DOHH2 (cell line): ENCODE data around the gene PLXNC1.

Experiments used
- EZH2phosphoT487 ChIP-seq: fragments of 200-600 bp; sonication (generic); IDR thresholded peaks from 2 replicates; pipeline ENCODE4 v1.6.1; 2017; ENCODE audit warnings: borderline replicate concordance, mild to moderate bottlenecking, antibody characterized with exemption, low read length, moderate library complexity, mixed read lengths
- TF ChIP-seq, protein P1 (sequence below): fragments of 200-600 bp; sonication (generic); IDR thresholded peaks from one replicate; pipeline ENCODE4 v1.5.1; 2014; ENCODE audit warnings: antibody characterized with exemption, mild to moderate bottlenecking, low read depth, low read length; ENCODE audit not compliant: poor library complexity, severe bottlenecking

DNA sequence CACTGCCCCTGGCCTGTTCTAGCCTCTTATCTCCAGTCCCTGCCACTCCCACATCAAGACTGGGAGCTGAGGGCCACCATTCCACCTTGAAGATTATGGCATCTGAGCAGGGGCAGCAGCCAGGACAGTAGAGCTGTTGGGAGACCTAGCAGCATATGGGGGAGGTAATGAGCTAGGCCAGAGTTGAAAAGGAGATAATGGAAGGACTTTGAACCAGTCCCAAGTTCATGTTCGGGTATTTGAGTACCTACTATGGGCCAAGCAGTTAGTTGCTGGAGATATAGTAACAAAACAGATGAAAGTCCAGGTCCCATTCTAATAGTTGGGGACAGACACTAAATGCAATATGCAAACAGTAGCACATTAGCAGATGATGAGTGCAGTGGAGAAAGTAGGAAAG, 151.5 kb downstream of the PLXNC1 start:
- TF ChIP-seq, protein P1, sequence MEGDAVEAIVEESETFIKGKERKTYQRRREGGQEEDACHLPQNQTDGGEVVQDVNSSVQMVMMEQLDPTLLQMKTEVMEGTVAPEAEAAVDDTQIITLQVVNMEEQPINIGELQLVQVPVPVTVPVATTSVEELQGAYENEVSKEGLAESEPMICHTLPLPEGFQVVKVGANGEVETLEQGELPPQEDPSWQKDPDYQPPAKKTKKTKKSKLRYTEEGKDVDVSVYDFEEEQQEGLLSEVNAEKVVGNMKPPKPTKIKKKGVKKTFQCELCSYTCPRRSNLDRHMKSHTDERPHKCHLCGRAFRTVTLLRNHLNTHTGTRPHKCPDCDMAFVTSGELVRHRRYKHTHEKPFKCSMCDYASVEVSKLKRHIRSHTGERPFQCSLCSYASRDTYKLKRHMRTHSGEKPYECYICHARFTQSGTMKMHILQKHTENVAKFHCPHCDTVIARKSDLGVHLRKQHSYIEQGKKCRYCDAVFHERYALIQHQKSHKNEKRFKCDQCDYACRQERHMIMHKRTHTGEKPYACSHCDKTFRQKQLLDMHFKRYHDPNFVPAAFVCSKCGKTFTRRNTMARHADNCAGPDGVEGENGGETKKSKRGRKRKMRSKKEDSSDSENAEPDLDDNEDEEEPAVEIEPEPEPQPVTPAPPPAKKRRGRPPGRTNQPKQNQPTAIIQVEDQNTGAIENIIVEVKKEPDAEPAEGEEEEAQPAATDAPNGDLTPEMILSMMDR, result no peak
- no peak for TF ChIP-seq EZH2phosphoT487
